T-helper 2 cell treated with Interferon-gamma antibody and Interleukin-4, amounts not matched to agents 100 ng/mL and 5 ng/mL, for 36 hours (primary cell): ENCODE measurements around the gene TSPAN15. TPM values are rescaled to one million over a fixed set of nuclear protein-coding genes. Genes with fewer than 3 reads are reported as not detected.
"Not testable (repeated sequence)": the region's sequence is repeated elsewhere in the genome, so short reads cannot be mapped to it uniquely, and the experiment has no call there.

Experiments used
- intact Hi-C: fragments of 100-400 bp; cut with micrococcal nuclease; formaldehyde crosslinking; loops from one replicate; pipeline ENCODE4 v1.15.1; 2023
- total RNA-seq: library from RNA; stranded (reverse); gene quantifications from 2 replicates; pipeline ENCODE4 v1.2.3, GENCODE V29; 2022

Gene TSPAN15
- total RNA-seq, 1 donor from 2014 or later: 1.0 TPM

DNA sequence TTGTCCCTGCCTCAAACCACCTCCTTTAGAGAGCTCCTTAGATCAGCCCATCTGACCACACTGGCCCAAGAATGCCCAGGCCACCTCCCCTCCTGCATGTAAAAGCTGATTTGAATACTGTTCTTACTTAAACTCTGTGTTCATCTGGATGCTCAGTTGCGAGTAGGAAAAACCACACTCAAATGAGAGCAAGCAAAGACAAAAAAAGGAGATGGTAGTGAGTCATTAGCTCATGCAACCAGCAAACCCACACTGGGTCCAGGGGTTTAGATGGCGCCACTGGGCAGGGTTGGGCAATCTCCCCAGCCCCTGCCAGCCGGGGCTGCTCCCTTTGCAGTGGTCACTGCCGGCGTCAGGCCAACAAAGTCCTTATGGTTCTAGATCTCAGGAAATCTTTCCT is 32.7 kb downstream of the TSPAN15 start:
- intact Hi-C loops: no loop called here

DNA sequence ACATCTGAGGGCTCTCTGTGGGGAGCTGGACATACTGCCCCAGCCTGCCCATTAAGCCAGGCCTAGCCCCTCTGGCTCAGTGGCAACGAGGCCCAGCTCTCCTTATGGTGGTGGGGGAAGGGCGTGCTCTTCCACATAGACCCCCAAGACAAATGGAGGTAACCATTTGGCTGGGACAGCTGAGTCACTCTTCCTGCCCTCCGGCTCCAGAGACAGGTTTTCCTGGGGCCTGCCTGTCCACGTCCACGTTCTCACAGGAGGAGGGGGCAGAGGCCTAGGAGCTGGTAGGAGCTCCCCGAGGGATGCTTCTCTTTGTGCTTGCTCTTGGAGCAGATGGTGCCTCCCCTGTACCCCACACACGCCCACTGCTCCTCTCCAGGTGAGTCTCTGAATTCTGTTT is 33.5 kb downstream of the TSPAN15 start:
- intact Hi-C loops: no loop called here

DNA sequence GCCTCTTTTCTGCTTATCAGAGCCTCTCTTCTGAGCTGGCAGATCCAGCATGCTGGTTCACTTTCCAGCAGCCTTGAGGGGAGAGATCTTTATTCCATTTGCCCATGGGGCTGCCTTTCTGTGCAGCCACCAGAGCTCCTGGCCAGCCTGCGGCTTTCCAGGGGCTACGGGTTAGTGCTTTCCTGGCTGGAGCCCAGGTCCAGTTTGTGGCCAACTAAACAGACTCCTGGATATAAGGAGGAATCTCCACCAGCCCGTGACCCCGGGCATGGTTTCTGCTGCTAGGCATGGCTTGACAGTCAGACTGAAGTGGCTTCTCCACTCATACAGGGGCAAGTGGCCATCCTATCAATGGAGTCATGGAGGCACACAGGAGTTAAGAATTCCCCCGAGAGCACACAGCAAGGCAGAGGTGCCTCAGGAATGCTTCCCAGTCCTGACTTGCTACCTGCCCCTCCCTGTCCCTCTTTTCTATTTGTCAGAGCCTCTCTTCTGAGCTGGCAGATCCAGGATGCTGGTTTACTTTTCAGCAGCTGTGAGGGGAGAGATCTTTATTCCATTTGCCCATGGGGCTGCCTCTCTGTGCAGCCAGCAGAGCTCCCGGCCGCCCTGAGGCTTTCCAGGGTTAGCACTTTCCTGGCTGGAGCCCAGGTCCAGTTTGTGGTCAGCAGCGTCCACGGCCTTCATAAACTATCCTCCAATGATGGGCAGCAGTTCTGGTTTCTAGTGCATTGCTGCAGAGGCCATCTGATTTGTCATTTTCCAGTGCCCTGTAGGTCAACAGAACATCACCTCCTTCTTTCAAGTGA is 35.9 kb downstream of the TSPAN15 start:
- intact Hi-C loops: no loop called here

DNA sequence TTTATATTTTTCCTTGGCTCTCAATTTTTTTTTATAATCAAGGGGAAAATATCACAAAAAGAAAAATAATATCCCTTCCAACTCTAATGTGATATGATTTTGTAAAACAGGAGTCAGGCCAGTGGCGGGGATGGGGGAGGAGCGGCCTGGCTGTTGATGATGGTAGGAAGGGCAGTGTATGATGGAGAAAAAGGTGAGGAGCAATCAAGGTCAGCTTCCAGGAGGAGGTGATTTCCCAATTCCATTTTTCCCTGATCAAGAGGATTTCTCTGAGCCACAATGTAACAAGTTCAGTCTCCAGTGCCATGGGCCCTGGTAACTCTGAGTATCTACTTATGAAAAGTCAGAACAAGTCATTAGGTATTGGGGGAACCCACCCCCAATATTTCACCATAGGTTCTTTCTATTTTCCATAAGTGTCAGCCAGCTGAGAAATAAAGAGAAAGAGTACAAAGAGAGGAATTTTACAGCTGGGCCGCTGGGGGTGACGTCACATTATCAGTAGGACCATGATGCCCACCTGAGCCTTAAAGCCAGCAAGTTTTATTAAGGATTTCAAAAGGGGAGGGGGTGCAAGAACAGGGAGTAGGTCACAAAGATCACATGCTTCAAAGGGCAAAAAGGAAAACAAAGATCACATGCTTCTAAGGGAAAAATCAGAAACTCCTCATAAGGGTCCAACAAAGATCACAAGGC is 37.0 kb downstream of the TSPAN15 start:
- intact Hi-C loops: not testable (repeated sequence)

DNA sequence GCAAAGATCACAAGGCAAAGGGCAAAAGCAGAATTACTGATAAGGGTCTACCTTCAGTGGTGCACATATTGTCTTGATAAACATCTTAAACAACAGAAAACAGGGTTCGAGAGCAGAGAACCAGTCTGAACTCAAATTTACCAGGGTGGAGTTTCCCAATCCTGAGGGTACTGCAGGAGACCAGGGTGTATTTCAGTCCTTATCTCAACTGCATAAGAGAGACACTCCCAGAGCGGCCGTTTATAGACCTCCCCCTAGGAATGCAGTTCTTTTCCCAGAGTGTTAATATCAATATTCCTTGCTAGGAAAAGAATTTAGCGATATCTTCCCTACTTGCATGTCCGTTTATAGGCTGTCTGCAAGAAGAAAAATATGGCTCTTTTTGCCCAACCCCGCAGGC is 37.6 kb downstream of the TSPAN15 start:
- intact Hi-C loops: not testable (repeated sequence)

DNA sequence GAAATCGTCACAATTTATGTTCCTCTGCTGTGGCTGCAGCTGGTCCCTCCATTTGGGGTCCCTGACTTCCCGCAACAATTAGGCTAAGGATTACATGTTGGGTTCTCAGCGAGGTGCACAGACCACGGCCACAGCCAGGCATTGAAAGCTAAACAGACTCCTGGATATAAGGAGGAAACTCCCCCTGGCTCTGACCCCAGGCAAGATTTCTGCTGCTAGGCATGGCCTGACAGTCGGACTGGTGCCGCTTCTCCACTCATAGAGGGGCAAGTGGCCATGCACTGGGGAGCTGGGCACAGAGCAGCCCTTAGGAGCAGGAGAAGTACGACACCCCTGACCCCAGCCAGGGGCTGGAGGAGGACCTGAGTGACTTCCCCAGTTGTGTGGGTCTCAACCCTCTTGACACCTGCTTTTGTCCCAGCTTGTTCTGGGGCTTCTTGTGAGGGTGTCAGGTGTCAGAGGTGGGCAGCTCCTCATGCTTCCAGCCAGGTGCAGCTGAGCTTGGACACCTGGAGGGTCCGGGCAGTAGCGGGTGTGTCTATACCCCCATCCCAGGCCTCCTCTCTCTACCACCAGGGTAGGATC is 38.3 kb downstream of the TSPAN15 start:
- intact Hi-C loops: no loop called here

DNA sequence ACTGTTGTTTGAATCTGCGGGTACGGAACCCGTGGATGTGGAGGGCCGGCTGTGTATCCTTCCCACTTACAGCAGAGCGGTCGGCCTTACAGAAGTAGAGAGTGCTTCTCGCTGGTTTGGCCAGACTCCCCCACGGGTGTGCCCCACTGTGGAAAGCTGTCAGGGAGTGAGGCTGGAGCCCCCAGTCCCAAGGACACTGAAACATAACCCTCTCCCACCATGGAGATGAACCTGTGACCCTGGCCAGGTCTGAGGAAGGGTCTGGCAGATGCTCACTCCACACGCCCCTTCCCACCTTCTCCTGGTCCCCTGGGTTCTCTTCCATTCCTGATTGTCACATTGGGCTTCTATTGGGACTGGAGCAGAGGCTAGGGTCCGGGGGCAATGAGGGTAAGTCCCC is 39.6 kb downstream of the TSPAN15 start:
- intact Hi-C loops: no loop called here

DNA sequence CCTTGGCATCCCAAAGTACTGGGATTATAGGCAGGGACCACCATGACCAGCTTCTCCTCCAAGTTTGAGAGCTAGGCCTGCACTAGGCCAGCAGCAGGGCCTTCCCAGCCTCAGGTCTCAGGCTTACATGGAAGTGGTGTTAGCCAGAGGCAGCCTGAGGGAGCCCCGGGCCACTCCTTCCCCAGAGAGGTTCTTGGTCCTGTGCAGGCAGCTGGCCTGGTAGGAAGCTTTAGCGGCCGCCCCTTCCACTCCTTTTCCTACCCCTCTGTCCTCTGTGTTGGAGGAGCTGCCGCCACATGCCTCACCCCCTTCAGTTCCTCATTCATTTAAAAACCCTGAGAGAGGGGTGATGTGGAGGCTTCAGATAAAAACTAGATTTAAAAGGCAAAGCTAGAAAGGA is 40.3 kb downstream of the TSPAN15 start:
- intact Hi-C loops: no loop called here

DNA sequence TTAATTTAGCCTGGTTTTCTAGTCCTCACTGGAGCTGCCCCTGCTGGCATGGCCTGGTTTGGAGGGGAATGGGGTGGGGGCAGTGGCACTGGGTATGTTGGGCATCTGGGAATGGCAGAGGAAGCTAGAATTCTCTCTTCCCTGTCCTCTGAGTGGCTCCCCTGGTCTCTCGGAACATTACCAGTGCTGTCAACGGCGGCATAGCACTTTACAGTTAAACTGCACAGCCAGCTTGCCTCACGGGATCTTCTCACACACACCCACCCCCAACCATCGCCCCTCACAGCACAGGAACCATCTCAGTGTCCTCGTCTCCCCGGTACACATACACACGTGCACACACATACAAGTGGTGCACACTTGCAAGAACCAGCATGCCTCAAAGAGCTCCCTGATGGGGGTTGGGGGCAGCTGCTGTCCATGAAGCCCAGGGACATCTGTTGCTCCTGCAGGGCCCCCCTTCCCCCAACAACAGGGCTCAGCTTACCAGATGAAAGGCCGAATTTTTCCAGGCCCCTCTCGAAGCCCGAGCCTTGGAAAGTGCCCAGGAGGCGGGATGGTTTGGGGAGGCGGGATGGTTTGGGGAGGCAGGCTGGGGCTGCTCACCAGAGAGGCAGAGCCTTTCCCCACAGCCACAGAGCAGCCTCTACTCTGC is 41.0 kb downstream of the TSPAN15 start:
- intact Hi-C loops: no loop called here

DNA sequence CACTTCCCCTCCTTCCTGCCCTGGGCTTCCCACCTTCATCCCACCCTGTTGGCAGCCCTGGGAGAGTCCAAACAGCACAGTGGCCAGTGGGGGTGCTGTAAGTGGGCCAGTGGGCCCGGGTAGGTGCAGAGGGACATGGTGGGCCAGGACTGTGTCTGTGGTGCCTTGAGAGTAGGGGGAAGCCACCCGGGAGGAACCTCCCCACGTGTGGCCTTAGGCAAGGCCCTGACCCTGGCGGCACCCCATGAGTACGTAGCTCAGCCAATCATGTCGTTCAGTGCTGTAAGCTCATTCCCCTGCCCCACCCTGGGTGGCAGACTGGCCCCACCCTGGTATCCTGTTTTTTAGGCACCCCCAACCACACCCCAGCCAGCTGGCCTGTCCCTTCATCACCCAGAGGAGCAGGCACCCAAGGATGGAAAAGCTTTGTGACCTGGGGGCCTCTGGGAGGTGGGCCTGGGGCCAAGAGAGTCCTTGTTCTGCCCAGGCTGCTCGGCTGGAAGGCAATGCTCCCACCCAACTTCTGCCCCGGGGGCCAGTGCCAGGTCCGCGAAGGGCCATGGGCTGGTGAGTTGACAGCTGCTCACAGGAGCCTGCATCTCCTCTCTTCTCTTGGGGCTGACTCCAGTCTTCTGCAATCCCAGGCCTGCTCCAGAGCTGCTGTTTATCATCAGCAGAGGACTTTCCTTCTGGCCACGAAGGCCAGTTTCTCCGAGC is 41.6 kb downstream of the TSPAN15 start:
- intact Hi-C loops: no loop called here

DNA sequence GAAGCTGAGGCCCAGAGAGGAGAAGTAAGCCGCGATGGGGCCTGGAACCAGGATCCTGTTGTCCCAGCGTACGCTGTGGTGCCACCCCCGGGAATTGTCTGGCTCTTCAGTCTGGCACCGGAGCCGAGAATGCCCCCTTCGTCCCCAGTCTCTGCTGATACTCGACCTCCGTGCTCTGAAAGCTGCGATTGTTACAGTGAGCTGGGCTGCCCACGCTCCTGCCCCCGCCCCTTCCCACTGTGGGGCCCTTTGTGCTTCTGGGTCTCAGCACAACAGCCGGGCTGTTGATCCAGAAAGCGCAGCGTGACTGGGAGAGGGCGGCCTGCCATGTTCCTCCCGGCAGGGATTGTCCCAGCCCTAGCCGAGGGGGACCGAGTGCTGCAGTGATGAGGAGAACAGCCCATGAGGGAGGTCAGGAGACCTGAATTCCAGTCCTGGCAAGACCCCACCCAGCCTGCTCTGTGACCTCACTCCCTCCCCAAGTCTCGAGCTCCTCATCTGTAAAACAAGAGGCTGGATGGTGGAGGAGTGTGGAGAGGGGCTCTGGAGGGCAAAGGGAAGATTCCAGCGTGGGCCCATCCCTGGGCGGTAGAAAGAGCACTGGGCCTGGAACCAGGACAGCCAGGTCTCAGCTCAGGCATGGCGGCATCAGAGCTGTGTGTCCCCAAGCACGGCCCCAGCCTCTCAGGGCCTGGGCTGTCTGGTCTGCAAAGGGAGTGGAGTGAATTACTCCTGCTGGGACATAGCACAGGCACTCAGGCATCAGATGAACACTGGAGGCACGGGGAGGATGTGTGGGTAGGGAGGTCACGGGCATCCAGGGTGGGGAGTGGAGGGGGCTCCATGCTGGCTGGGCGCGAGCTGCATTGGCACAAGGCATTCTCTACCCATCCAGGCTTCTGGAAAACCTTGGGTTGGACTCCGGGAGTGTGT is 43.6 kb downstream of the TSPAN15 start:
- intact Hi-C loops: no loop called here

DNA sequence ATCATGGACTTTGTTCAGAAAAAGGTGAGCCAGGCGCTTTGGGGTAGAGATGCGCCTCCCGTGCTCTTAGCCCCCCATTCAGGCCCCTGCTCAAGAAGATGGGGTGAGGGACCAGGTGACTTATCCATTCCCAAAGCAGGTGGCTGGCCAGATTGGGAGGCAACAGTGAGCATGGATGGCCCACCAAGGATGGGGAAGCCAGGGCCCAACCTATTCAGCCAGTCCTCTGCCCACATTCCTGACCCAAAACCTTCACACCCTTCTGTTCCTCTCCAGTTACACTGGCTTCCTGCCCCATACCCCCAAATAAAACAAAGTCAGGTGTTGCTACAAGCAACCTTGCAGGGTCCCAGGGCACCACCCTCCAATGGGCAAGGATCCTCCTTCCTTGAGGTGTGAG is 44.4 kb downstream of the TSPAN15 start:
- intact Hi-C loops: no loop called here

DNA sequence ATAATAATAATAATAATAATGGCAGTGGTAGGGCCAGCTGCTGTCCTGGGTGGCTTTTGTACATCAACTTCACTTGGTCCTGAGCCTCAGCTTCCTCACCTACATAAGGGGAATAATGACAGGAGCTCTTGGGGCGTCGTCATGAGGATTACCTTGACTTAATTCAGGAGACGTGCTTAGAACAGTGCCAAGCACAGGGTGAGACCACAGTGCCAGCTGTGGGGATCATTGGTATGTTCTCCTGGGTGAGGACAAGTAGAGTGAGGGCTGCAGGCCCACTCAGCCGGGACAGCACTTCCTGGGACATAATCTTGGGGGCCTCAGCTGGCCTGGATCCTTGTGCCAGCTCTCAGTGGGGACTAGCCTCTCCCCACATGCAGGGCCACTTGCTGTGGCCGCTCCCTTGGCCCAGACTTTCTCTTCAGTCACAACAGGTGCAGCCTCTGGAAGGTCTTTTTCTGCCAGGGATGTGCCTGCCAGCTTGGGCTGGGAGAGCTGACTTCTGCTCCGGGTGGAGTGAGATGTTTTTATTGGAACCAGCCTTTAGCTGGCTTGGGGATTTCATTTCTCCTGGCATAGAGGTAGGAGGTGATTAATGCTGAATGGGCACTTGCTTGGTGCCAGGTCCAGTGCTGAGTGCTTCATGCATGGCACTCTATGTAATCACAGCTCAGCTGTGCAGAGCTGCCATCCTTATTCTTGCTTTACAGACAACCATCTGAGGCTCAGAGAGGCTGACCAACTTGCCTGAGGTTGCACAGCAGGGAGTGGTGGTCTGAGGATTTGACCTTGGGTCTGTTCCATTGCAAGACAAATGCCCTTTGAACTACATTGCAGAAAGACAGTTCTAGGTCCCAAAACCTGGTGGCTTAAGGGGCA is 45.3 kb downstream of the TSPAN15 start:
- intact Hi-C loops: no loop called here

DNA sequence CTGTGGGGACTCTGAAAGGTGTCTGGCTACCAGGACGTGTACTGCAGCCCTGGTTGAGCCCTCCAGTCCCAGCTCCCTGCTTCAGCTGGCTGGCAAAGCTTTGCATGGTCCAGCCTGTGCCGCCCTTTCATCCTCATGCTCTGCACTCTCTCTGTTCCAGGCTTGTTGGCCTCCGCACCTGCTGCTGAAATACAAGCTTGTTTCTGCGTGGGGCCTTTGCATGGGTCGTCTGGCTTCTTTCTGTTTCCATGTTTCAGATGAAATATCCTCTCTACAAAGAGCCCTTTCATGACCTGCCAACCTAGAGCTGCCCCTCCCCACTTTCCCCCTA is 45.9 kb downstream of the TSPAN15 start:
- intact Hi-C loops: no loop called here

DNA sequence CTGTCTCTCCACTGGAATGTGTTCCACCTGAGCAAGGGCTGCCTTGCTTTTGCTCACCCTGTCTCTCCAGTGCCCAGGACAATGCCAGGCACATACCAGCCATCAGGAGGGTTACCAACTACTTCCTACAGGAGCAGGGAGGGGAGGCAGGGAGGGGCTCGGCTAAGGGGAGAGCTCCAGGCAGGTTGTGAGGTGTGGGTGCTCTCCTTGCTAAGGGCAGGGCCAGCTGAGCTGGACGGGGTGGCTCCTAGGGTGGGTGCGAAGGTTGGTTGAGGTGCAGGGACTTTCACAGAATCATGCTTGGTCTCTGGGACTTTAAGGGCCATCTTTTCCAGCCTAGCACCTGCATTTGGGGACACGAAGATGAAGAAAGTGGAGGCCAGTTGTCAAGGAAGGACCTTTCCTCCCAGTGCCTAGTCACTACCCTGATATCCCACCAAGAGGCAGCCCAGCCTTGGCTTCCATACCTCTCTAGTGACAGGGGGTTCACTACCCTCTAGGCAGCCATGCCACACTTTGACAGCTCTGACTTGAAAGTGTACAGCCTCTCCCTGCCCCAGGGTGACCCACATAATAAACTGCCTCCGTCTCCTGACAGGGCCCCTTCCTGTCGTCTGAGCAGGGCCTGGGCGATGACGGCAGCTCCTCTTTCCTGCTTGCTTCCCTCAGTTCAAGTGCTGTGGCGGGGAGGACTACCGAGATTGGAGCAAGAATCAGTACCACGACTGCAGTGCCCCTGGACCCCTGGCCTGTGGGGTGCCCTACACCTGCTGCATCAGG is 46.5 kb downstream of the TSPAN15 start:
- intact Hi-C loops: no loop called here

DNA sequence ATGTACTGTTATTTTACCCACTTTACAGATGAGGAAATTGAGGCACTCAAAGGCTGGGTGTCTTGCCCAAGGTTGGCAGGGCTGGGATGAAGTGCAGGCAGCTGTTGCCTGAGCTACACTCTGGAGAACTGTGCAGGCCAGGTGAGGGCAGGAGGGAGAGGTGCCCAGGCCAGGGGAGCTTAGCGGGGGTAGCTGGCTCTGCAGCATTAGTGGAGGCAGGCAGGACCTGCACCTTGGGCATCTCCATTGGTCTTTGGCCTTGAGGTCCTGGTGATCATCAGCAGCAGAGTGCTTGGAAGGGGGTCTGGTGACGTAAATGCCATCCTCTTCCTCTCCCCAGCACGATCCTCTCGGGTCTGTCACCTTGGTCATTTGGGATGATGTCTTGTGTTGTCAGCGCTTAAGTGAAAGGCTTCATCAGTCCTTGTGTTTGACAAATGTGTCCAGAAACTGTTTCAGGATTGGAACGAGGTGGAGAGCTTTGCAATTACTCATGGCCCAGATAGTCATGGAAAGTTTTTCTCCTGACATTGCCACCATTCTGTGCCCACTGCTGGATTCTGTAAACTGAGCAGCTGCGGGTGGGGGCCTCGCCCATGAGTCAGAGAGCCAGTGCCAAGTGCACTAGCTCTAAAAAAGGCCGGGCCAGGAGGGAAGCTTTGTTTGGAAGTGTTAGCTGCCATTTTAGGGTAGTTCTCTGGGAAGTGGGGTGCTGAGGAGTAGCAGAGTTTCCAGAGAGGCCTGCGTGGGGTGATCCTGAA is 47.6 kb downstream of the TSPAN15 start:
- intact Hi-C loops: no loop called here

DNA sequence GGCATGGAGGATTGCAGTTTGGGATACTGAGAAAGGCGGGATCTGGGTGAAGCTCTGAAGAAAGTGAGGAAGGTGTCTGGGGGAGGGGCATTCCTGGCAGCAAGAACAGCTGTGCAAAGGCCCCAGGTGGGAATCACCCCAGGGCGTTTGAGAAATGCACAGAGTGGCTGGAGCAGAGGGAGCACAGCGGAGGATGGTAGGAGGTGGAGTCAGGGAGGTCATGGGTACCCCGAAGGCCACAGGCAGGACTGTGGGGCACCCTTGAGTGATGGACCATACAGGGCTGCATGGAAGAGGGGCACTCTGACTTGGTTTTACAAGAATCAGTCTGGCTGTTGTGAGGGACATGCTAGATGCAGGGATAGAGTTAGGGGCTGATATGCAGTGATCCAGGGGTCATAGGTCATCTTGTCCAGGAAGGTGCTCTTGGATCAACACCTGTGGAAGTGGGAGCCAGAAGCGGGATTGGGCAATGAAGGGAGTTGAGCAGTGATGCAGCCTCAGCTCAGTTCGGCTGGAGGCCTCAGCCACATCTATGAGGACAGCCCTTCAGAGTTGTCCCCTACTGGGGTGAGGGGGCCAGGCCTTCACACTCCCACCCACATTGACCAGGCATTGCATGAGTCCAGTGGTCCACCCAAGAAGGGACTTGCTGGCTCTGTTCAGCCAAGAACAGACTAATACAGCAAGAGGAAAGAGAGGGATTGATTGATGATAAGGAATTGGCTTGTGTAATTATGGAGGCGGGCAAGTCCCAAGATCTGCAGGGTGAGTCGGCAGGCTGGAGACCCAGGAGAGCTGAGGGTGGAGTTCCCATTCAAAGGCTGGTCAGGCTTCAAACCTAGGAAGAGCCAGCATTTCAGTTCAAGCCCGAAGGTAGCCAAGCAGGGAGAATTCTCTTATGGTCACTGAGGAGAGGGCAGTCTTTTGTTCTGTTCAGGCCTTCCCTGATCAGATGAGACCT is 48.7 kb downstream of the TSPAN15 start:
- intact Hi-C loops: no loop called here
